ENCODE measurements around the gene SMIM43.

SMIM43 gene

GRCh38 chr4:121764702-121765367, at the start of gene SMIM43:
SMIM43 (minus strand) TSS chr4:121765164; CDS start chr4:121765105, 59 bp downstream.
- DNase-seq = no peak

GRCh38 chr4:121814756-121815155, 49.8 kb upstream of the SMIM43 start:
- DNase-seq = no peak

- DNase-seq = no peak
These were observed 46.2 kb upstream of the SMIM43 start for GRCh38 chr4:121811122-121811521.

GRCh38 chr4:121806411-121806810, 41.4 kb upstream of the SMIM43 start:
- no peak for DNase-seq

GRCh38 chr4:121801715-121802075, 36.7 kb upstream of the SMIM43 start:
- no peak for DNase-seq

- peak; percentile 98 for DNase-seq
These were observed 36.2 kb upstream of the SMIM43 start, which contains the start of gene EXOSC9 for GRCh38 chr4:121800961-121801714. EXOSC9 (plus strand) TSS chr4:121801323; CDS start chr4:121801425, 102 bp downstream.

- DNase-seq = no peak
These were observed 35.6 kb upstream of the SMIM43 start for GRCh38 chr4:121800638-121800960.

- DNase-seq = no peak
These were observed 35.0 kb upstream of the SMIM43 start for GRCh38 chr4:121799867-121800501.

- no peak for DNase-seq
These were observed 34.4 kb upstream of the SMIM43 start for GRCh38 chr4:121799208-121799823.

- DNase-seq = no peak
These were observed 31.3 kb upstream of the SMIM43 start for GRCh38 chr4:121796283-121796682.

- no peak for DNase-seq
These were observed 29.7 kb upstream of the SMIM43 start for GRCh38 chr4:121794505-121795188.

- no peak for DNase-seq
These were observed 28.0 kb upstream of the SMIM43 start for GRCh38 chr4:121792966-121793365.

GRCh38 chr4:121791481-121791880, 26.5 kb upstream of the SMIM43 start:
- no peak for DNase-seq

- DNase-seq = no peak
These were observed 26.0 kb upstream of the SMIM43 start for GRCh38 chr4:121790976-121791375.

GRCh38 chr4:121789960-121790829, 25.2 kb upstream of the SMIM43 start:
- no peak for DNase-seq

- DNase-seq = no peak
These were observed 24.5 kb upstream of the SMIM43 start for GRCh38 chr4:121789455-121789854.

- no peak for DNase-seq
These were observed 23.9 kb upstream of the SMIM43 start for GRCh38 chr4:121788896-121789295.

GRCh38 chr4:121786221-121786620, 21.3 kb upstream of the SMIM43 start:
- DNase-seq = no peak

- DNase-seq = no peak
These were observed 20.5 kb upstream of the SMIM43 start for GRCh38 chr4:121785479-121785878.

GRCh38 chr4:121784975-121785374, 20.0 kb upstream of the SMIM43 start:
- no peak for DNase-seq

- no peak for DNase-seq
These were observed 19.4 kb upstream of the SMIM43 start for GRCh38 chr4:121784401-121784800.

- DNase-seq = no peak
These were observed 18.2 kb upstream of the SMIM43 start for GRCh38 chr4:121783210-121783609.

Measured in stimulated activated CD8-positive, alpha-beta memory T cell treated with anti-CD3 and anti-CD28 coated beads, Interleukin-4, amount 100 ng/mL, for 48 hours (primary cell).